HepG2 (cell line): ENCODE results near the gene TMEM198. TPM values are rescaled to one million over a fixed set of nuclear protein-coding genes. Genes with fewer than 3 reads are reported as not detected.

Experiments used
- ATF7-NPFF ChIP-seq: sonication (generic); formaldehyde crosslinking; IDR thresholded peaks from 2 replicates; pipeline ENCODE4 v1.8.1; 2023; ENCODE audit warnings: mild to moderate bottlenecking, low read depth, missing genetic modification reagents, moderate library complexity
- ATRX ChIP-seq: sonication (generic); formaldehyde crosslinking; IDR thresholded peaks from 2 replicates; pipeline ENCODE4 v1.4.0; 2020; ENCODE audit warnings: missing genetic modification reagents, borderline replicate concordance
- BCL6 ChIP-seq: IDR thresholded peaks from 2 replicates; pipeline ENCODE4 v1.6.1; 2016; ENCODE audit warnings: missing genetic modification reagents, missing compliant biosample characterization
- DPF2 ChIP-seq: sonication (generic); formaldehyde crosslinking; IDR thresholded peaks from 2 replicates; pipeline ENCODE4 v1.4.0; 2020; ENCODE audit warnings: mild to moderate bottlenecking, low read depth, missing genetic modification reagents, borderline replicate concordance
- EEA1 ChIP-seq: sonication (generic); formaldehyde crosslinking; IDR thresholded peaks from 2 replicates; pipeline ENCODE4 v1.5.1; 2020; ENCODE audit warnings: mild to moderate bottlenecking, missing genetic modification reagents, borderline replicate concordance
- ESRRA ChIP-seq: sonication (generic); formaldehyde crosslinking; IDR thresholded peaks from 2 replicates; pipeline ENCODE4 v1.5.1; 2020; ENCODE audit warnings: mild to moderate bottlenecking, low read depth, missing genetic modification reagents
- HNF4A ChIP-seq: sonication (generic); formaldehyde crosslinking; IDR thresholded peaks from 2 replicates; pipeline ENCODE4 v1.4.0; 2020; ENCODE audit warnings: missing genetic modification reagents
- KAT7 ChIP-seq: IDR thresholded peaks from 2 replicates; pipeline ENCODE4 v1.6.1; 2018; ENCODE audit warnings: borderline replicate concordance, missing compliant biosample characterization
- MAF1 ChIP-seq: sonication (generic); formaldehyde crosslinking; IDR thresholded peaks from 2 replicates; pipeline ENCODE4 v1.5.0; 2020; ENCODE audit warnings: missing genetic modification reagents, borderline replicate concordance
- MTA3 ChIP-seq: sonication (generic); formaldehyde crosslinking; IDR thresholded peaks from 2 replicates; pipeline ENCODE4 v1.4.0; 2020; ENCODE audit warnings: missing genetic modification reagents
- NR2F6 ChIP-seq, 2 experiments: IDR thresholded peaks; 2 replicates each; pipeline ENCODE4 v1.6.1; 2016; ENCODE audit warnings: antibody characterized with exemption in 1 of 2, mild to moderate bottlenecking in 1 of 2
- PTBP1 ChIP-seq: fragments of 200-400 bp; formaldehyde crosslinking; IDR thresholded peaks from 2 replicates; pipeline ENCODE4 v1.6.1; 2018; ENCODE audit warnings: low read length, low read depth; ENCODE audit not compliant: poor library complexity, severe bottlenecking
- SMARCC2 ChIP-seq: fragments of 450-650 bp; IDR thresholded peaks from 2 replicates; pipeline ENCODE4 v1.6.1; 2017; ENCODE audit warnings: antibody characterized with exemption, mild to moderate bottlenecking
- SPEN ChIP-seq: sonication (generic); formaldehyde crosslinking; IDR thresholded peaks from 2 replicates; pipeline ENCODE4 v1.5.1; 2020; ENCODE audit warnings: low read depth, mild to moderate bottlenecking, missing genetic modification reagents
- TAF15 ChIP-seq: fragments of 200-400 bp; formaldehyde crosslinking; IDR thresholded peaks from one replicate; pipeline ENCODE4 v1.6.1; 2018; ENCODE audit warnings: mild to moderate bottlenecking, low read depth, low read length; ENCODE audit not compliant: poor library complexity, severe bottlenecking
- TBX3 ChIP-seq: fragments of 450-650 bp; IDR thresholded peaks from 2 replicates; pipeline ENCODE4 v1.6.1; 2017; ENCODE audit warnings: antibody characterized with exemption, mild to moderate bottlenecking, inconsistent platforms, borderline replicate concordance
- ZNF274 ChIP-seq: sonication (generic); formaldehyde crosslinking; IDR thresholded peaks from 2 replicates; pipeline ENCODE4 v1.5.1; 2020; ENCODE audit warnings: mild to moderate bottlenecking, missing genetic modification reagents
- ZNF331 ChIP-seq: sonication (generic); formaldehyde crosslinking; IDR thresholded peaks from 2 replicates; pipeline ENCODE4 v1.4.0; 2020; ENCODE audit warnings: missing genetic modification reagents
- ZNF589 ChIP-seq: sonication (generic); formaldehyde crosslinking; conservative IDR thresholded peaks from 2 replicates; pipeline ENCODE4 v1.8.0; 2022; ENCODE audit warnings: mild to moderate bottlenecking, moderate library complexity, missing genetic modification reagents
- ZSCAN20 ChIP-seq: sonication (generic); formaldehyde crosslinking; IDR thresholded peaks from 2 replicates; pipeline ENCODE4 v1.4.0; 2020; ENCODE audit warnings: missing genetic modification reagents, mild to moderate bottlenecking, borderline replicate concordance
- polyA plus RNA-seq, 8 experiments: library from polyadenylated mRNA; depleted of rRNA in 3 of 8; stranded (reverse) in 7 of 8; unstranded in 1 of 8; fragments of >200 nt; fragmentation: Illumina TruSeq in 4 of 8; extraction: Trizol in 4 of 8; gene quantifications; 2 replicates each; pipeline versions ENCODE4 v1.2.1 to v1.2.3, GENCODE V29; 2011 to 2016; ENCODE audit warnings: low read depth in 4 of 8, missing spikeins in 1 of 8, mixed read lengths in 1 of 8; ENCODE audit not compliant: insufficient read depth in 1 of 8
- total RNA-seq, 5 experiments: library from RNA; depleted of rRNA; stranded (reverse); fragments of >200 nt; fragmentation: Illumina TruSeq; extraction: Trizol; gene quantifications; 2 replicates each; pipeline ENCODE4 v1.2.3, GENCODE V29; 2016; ENCODE audit warnings: low read depth in 1 of 5
- TF ChIP-seq, protein P1 (sequence below): sonication (generic); formaldehyde crosslinking; IDR thresholded peaks from 2 replicates; pipeline ENCODE4 v1.5.0; 2020; ENCODE audit warnings: missing genetic modification reagents
- TF ChIP-seq, protein P2 (sequence below): sonication (generic); formaldehyde crosslinking; IDR thresholded peaks from 2 replicates; pipeline ENCODE4 v1.5.0; 2020; ENCODE audit warnings: missing genetic modification reagents, mild to moderate bottlenecking, borderline replicate concordance
- TF ChIP-seq, protein P3 (sequence below): fragments of 450-650 bp; IDR thresholded peaks from 2 replicates; pipeline ENCODE4 v1.6.1; 2016
- TF ChIP-seq, protein P4 (sequence below): sonication (generic); formaldehyde crosslinking; IDR thresholded peaks from 2 replicates; pipeline ENCODE4 v1.8.0; 2022; ENCODE audit warnings: missing genetic modification reagents, mild to moderate bottlenecking, moderate library complexity, borderline replicate concordance

Gene TMEM198
- total and polyA plus RNA-seq, 2 of the 13 experiments (the other 11 are each of a cell fraction or from before 2014, with no cell fraction given), result 17.3 to 23.5 TPM

DNA sequence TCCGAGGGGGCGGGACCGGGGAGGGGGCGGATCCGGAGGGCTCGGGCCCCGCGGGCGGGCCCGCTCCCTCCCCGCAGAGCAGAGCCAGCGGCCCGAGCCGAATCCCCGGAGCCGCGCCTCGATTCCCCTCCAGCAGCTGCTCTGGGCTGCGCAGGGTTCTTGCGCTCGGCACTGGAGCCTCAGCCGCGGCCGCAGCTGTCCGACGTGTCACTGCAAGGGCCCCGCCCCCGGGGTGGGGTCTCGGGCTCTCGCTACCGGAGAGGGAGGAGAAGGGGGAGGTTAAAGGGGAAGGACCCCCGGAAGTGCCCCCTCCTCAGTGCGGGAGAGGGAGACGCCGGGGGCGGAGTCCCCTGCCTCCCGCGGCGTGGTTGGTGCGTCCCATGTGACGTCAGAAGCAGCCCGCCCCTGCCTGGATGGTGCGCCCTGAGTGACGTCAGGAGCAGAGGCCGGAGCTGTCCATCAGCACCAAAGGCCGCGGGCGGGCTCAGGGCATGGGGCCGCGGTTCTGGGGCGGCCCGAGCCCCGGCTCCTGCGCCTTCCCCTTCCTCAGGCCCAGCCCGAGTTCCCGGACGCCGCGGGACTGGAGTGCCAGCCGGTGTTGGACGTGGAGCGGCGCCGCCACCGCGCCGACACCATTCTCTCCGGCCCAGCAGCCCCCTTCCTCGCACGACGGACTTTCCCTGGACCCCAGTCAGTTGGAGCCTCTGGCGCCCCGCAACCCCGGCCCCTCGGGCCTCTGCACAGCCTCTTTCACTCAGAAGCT is at the start of gene TMEM198, which contains the start of gene CHPF (continued):
- TF ChIP-seq KAT7 (peak; percentile 93; the same call in 1 of the 2 replicates), BCL6 (CRISPR knock-in tag) (peak; percentile 76), EEA1 (CRISPR knock-in tag) (no peak), PTBP1 (peak; percentile 26), ESRRA (peak; percentile 54), NR2F6 (IDR thresholded peaks at IDR 0.05) (peak; percentile 65), NR2F6 (CRISPR knock-in tag; IDR thresholded peaks at IDR 0.05) (peak; percentile 81), TAF15 (peak; percentile 91), ZNF331 (CRISPR knock-in tag) (peak; percentile 68), TBX3 (no peak), MAF1 (CRISPR knock-in tag) (peak; percentile 95; the same call in 1 of the 2 replicates), DPF2 (CRISPR knock-in tag) (no peak), ATF7-NPFF (peak; percentile 87), ZSCAN20 (peak; percentile 89; the same call in 1 of the 2 replicates), ZNF589 (peak; percentile 91), SPEN (peak; percentile 91), ATRX (CRISPR knock-in tag) (no peak), ZNF274 (CRISPR knock-in tag) (no peak), HNF4A (peak; percentile 65), MTA3 (CRISPR knock-in tag) (no peak), SMARCC2 (no peak)
- TF ChIP-seq, protein P1, sequence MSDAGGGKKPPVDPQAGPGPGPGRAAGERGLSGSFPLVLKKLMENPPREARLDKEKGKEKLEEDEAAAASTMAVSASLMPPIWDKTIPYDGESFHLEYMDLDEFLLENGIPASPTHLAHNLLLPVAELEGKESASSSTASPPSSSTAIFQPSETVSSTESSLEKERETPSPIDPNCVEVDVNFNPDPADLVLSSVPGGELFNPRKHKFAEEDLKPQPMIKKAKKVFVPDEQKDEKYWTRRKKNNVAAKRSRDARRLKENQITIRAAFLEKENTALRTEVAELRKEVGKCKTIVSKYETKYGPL, result peak; percentile 83
- TF ChIP-seq, protein P2, sequence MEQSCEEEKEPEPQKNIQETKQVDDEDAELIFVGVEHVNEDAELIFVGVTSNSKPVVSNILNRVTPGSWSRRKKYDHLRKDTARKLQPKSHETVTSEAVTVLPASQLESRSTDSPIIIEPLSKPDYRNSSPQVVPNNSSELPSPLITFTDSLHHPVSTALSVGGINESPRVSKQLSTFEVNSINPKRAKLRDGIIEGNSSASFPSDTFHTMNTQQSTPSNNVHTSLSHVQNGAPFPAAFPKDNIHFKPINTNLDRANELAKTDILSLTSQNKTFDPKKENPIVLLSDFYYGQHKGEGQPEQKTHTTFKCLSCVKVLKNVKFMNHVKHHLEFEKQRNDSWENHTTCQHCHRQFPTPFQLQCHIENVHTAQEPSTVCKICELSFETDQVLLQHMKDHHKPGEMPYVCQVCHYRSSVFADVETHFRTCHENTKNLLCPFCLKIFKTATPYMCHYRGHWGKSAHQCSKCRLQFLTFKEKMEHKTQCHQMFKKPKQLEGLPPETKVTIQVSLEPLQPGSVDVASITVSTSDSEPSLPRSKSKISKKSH (CRISPR knock-in tag), result peak; percentile 5; the same call in 1 of the 2 replicates
- TF ChIP-seq, protein P3, sequence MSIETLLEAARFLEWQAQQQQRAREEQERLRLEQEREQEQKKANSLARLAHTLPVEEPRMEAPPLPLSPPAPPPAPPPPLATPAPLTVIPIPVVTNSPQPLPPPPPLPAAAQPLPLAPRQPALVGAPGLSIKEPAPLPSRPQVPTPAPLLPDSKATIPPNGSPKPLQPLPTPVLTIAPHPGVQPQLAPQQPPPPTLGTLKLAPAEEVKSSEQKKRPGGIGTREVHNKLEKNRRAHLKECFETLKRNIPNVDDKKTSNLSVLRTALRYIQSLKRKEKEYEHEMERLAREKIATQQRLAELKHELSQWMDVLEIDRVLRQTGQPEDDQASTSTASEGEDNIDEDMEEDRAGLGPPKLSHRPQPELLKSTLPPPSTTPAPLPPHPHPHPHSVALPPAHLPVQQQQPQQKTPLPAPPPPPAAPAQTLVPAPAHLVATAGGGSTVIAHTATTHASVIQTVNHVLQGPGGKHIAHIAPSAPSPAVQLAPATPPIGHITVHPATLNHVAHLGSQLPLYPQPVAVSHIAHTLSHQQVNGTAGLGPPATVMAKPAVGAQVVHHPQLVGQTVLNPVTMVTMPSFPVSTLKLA, result peak; percentile 69
- TF ChIP-seq, protein P4, sequence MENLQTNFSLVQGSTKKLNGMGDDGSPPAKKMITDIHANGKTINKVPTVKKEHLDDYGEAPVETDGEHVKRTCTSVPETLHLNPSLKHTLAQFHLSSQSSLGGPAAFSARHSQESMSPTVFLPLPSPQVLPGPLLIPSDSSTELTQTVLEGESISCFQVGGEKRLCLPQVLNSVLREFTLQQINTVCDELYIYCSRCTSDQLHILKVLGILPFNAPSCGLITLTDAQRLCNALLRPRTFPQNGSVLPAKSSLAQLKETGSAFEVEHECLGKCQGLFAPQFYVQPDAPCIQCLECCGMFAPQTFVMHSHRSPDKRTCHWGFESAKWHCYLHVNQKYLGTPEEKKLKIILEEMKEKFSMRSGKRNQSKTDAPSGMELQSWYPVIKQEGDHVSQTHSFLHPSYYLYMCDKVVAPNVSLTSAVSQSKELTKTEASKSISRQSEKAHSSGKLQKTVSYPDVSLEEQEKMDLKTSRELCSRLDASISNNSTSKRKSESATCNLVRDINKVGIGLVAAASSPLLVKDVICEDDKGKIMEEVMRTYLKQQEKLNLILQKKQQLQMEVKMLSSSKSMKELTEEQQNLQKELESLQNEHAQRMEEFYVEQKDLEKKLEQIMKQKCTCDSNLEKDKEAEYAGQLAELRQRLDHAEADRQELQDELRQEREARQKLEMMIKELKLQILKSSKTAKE (CRISPR knock-in tag), result no peak
